ENCODE results near the gene GPHN.

The GPHN gene

DNA sequence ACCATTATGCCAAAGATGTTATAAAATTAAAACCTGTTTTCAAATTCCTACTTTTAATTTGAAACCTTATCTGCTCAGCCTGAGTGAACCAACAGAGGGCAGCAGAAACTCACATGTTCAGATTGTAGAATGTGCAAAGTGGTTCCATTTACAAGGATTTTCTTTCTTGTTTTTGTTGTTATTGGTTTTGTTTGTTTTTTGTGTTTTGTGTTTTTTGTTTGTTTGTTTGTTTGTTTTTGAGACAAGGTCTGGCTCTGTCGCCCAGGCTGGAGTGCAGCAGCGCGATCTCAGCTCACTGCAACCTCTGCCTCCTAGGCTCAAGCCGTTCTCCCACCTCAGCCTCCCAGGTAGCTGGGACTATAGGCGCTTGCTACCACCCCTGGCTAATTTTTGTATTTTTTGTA, 658.5 kb downstream of the GPHN start:
- peak; percentile 45 for DNase-seq (ENCODE audit: low spot score)

DNA sequence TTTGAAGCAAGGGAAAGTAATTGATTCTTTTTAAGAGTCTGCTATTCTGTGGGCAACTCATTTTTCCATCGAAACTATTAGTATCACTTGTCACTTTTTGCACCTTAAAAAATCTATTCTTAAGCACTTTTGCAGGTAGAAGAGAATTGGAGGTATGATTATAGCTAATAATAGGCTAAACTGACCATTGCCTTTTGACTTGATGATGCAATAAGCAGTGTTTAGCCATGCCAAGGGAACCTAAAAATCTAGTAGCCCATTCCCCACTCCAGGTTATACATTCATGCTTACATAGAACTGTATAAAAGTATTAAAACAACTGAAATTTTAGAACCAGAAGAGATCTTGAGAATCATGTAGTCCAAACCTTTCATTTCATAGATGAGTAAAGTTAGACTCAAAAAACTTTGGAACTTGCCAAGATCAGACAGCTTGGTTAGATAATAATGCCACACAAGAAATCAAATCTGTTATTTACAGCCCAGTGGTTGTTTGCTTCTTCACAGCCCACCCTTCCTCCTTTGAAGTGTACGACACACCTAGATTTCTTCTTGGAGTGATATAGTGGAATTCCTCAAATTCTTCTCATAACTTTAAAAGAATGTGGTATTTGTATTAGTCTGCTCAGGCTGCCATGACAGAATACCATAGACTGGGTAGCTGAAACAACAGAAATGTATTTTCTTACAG, 659.6 kb downstream of the GPHN start:
- no peak for DNase-seq (ENCODE audit: low spot score)

DNA sequence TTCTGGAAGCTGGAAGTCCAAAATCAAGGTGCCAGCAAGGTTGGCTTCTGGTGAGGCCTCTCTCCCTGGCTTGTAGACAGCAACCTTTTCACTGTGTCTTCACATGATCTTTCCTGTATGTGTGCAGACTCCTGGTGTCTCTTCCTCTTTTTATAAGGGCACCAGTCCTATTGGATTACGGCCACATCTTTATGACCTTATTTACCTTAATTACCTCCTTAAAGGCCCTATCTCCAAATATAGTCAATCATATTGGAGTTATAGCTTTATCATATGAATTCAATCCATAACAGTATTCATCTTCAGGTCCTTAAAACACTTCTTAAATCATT, 660.1 kb downstream of the GPHN start:
- DNase-seq (ENCODE audit: low spot score): no peak

DNA sequence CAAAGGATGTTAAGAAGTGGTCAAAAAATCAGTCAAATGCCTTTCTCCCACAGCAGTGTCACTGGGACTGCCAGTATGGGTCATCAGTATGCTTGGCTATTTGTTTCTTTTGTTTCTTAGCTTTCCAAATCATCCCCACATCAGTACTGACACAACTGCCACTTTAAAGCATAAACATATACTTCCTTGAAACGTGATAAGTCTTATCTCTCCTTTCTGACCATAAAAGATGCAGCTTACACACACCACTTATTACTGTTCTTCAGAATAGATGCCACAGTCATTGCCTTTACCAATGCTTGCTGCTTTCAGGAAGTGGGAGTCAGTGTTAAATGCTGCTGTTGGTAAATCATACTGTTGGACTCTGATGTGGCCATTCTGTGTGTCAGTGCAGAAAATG, 662.7 kb downstream of the GPHN start:
- DNase-seq (ENCODE audit: low spot score): no peak

DNA sequence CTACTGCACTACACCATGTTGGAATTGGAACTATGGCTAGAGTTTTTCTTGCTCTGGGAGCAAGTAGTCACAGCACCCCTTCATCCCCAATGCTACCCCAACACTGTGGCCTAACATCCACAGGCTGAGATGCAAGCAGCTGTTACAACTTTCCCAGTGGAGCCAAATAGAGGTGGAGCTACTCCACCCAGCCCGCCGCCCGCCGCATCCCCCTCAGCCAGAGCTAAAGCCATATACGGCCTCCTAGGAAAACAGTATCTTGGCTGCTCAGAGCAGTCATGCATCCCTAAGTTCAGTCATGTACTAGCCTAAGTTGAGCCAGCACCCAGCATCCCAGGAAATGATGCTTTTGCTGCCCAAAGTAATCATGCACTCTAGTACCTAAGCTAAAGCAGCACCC, 664.1 kb downstream of the GPHN start:
- DNase-seq (ENCODE audit: low spot score): no peak

GRCh38 chr14:67172520-67172919, 664.6 kb downstream of the GPHN start:
- DNase-seq (ENCODE audit: low spot score): no peak

DNA sequence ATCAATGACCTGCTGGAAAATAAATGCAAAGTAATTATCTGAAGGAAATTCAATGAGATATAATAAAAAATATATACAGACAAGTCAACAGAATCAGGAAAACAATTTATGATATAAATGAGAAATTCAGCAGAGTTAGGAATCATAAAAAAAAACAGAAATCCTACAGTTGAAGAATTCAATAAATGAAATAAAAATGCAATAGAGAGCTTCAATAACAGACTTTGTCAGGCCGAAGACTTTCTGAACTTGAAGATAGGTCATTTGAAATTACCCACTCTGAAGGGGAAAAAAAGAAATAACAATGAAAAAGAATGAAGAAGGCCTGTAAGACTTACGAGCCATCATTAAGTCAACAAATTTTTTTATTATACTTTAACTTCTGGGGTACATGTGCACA, 665.8 kb downstream of the GPHN start:
- DNase-seq (ENCODE audit: low spot score): no peak

- DNase-seq (ENCODE audit: low spot score): no peak
Observed at GRCh38 chr14:67186172-67186768, 678.3 kb downstream of the GPHN start.

- peak; percentile 85 for DNase-seq (ENCODE audit: low spot score)
Observed at GRCh38 chr14:67186789-67187584, 679.0 kb downstream of the GPHN start.

- DNase-seq (ENCODE audit: low spot score): peak; percentile 14
Observed at GRCh38 chr14:67187826-67188225, 679.9 kb downstream of the GPHN start.

DNA sequence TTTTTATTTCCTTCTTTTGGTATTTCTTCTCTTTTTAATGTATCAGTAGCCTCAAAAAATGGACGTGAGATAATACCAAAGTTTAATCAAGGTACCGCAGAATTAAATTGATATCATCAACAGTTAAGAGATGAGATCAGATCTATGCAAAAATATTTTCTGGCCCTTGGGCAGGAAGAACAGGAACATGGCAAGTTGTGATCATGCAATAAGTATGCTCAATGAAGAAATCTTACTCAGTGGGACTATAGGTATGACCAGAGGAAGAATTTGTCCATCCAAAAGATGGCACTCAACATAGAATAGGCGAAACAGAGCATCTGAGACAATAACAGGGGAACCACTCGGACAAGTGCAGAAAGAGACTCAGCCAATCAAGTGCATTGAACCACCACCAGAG, 680.4 kb downstream of the GPHN start:
- DNase-seq (ENCODE audit: low spot score): no peak

GRCh38 chr14:67191768-67192290, 683.9 kb downstream of the GPHN start:
- no peak for DNase-seq (ENCODE audit: low spot score)

GRCh38 chr14:67192366-67192765, 684.4 kb downstream of the GPHN start:
- no peak for DNase-seq (ENCODE audit: low spot score)

- no peak for DNase-seq (ENCODE audit: low spot score)
Observed at GRCh38 chr14:67195279-67195678, 687.3 kb downstream of the GPHN start.

DNA sequence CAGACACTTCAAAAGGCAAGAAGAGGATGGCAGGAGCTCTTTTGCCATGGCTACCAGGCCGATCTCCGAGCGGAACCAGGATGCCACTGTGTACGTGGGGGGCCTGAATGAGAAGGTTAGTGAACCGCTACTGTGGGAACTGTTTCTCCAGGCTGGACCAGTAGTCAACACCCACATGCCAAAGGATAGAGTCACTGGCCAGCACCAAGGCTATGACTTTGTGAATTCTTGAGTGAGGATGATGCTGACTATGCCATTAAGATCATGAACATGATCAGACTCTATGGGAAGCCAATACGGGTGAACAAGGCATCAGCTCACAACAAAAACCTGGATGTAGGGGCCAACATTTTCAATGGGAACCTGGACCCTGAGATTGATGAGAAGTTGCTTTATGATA, 691.1 kb downstream of the GPHN start:
- DNase-seq (ENCODE audit: low spot score): no peak

DNA sequence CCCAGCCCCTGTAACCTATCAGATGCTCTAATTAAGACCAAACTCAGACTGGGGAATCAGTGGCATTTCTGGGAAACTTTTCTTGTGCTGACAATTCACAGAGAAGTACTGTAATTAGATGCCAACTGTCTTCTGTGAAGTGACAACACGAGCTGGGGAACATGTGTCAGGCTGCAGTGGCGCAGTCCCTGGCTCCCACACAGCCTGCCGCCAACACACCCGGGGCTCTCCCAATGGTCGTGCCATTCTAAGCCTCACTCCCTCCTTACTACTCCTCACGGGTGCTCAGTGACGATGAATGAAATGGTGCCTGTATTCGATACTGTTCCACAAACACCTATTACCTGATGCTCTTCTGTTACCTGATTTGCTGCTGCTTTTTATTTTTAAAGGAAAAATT, 699.9 kb downstream of the GPHN start:
- DNase-seq (ENCODE audit: low spot score): no peak

- DNase-seq (ENCODE audit: low spot score): no peak
Observed at GRCh38 chr14:67218126-67218525, 710.2 kb downstream of the GPHN start.

- peak; percentile 72 for DNase-seq (ENCODE audit: low spot score)
Observed at GRCh38 chr14:67221248-67221981, 713.5 kb downstream of the GPHN start.

- no peak for DNase-seq (ENCODE audit: low spot score)
Observed at GRCh38 chr14:67221982-67222328, 714.0 kb downstream of the GPHN start.

- DNase-seq (ENCODE audit: low spot score): no peak
Observed at GRCh38 chr14:67225523-67225922, 717.6 kb downstream of the GPHN start.

- DNase-seq (ENCODE audit: low spot score): peak; percentile 19
Observed at GRCh38 chr14:67228325-67228984, 720.5 kb downstream of the GPHN start.
